ENCODE measurements around the gene CTAG2.
"Not testable (repeated sequence)": the region's sequence is repeated elsewhere in the genome, so short reads cannot be mapped to it uniquely, and the experiment has no call there.

CTAG2 gene

DNA sequence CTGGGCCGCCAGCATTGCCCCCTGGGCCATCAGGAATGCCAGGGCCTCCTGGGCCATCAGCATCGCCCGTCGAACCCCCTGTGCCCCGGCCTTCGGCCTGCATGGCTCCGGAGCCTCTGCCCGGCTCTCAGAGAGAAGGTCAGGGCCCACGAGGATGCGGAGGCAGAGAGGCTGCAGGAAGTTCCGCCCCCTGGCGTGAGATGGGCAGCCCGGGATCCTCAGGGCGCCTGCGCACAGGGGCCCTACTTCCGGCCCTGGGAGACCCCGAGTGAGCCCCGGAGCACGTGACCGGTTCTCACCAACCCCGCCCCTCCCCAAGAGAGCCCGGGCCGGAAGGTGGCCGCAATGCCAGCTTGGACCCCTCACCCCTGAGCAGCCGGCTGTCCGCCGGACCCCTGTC, at the start of gene CTAG2:
TSS of gene CTAG2 (minus strand) at position 167 of the 400 bp plus-strand sequence. CDS start at position 103, 64 bp downstream.
- not testable (repeated sequence) for DNase-seq (ENCODE audit: low read depth)

DNA sequence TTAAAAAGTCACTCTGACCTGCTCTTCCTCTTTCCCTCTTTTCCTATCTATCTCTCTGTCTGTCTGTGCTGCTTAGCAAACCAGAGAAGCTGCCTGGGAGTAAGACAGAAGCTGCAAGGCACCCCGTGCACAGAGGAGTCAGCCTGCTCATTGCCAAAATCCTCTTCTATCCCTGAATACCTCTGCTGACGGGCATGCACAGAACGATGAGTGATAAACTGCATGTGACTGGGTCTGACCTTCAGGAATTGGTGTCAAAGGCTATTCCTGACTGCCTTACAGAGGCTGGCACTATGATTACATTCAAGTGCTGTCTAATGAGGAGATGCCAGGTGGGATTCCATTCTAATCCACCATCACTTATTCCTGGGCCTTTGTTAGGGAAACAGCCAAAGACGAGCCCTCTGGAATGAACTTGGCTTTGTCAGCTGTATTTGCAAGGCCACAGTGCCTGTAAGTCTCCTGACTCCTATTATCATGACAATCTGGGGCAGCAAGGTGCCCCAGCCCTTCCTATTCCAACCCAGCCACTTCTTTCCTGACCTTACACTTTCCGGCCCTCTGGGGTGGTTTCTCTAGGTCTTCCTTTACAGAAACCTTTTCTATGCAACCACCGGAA, 45.4 kb upstream of the CTAG2 start:
- no peak for DNase-seq (ENCODE audit: low read depth)

DNA sequence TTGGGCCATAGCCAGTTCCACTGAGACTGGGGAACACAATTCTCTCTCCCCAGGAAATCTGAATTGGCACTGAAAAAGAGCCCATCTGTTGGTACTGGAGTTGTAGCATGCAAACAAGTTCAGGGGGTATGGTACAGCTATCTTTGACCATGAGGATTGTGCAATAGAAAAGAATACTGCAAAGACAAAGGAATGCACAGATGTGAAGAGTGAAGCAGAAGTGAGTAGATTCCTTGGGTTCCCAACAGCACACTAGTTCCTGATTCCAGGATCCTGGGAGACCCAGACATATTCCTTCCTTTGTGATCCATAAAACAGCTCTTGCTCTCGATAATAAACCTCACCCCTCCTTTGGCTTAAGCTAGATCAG, 43.3 kb upstream of the CTAG2 start:
- no peak for DNase-seq (ENCODE audit: low read depth)

- no peak for DNase-seq (ENCODE audit: low read depth)
These were observed 42.7 kb upstream of the CTAG2 start for GRCh38 chrX:154695911-154696675.

- no peak for DNase-seq (ENCODE audit: low read depth)
These were observed 40.0 kb upstream of the CTAG2 start for GRCh38 chrX:154693394-154693793.

DNA sequence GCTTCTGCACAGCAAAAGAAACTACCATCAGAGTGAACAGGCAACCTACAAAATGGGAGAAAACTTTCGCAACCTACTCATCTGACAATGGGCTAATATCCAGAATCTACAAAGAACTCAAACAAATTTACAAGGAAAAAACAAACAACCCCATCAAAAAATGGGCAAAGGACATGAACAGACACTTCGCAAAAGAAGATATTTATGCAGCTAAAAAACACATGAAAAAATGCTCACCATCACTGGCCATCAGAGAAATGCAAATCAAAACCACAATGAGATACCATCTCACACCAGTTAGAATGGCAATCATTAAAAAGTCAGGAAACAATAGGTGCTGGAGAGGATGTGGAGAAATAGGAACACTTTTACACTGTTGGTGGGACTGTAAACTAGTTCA, 37.1 kb upstream of the CTAG2 start:
- DNase-seq (ENCODE audit: low read depth) = not testable (repeated sequence)

DNA sequence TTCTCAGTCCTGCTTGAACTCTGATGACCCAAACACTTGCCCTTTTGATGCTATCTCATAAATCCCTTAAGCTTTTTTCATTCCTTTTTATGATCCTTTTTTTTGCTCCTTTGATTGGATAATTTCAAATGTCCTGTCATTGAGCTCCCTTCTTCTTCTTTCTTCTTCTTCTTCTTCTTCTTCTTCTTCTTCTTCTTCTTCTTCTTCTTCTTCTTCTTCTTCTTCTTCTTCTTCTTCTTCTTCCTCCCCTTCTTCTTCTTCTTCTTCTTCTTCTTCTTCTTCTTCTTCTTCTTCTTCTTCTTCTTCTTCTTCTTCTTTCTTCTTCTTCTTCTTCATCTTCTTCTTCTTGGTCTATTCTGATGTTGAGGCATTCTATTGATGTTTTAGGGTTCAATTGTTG, 18.7 kb upstream of the CTAG2 start:
- not testable (repeated sequence) for DNase-seq (ENCODE audit: low read depth)

DNA sequence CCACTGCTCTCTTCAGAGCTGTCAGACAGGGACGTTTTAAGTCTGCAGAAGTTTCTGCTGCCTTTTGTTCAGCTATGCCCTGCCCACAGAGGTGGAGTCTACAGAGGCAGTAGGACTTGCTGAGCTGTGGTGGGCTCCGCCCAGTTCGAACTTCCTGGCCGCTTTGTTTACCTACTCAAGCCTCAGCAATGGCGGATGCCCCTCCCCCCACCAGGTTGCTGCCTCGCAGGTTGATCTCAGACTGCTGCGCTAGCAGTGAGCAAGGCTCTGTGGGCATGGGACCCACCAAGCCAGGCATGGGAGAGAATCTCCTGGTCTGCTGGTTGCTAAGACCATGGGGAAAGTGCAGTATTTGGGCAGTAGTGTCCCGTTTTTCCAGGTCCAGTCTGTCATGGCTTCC, 17.5 kb upstream of the CTAG2 start:
- DNase-seq (ENCODE audit: low read depth) = not testable (repeated sequence)

DNA sequence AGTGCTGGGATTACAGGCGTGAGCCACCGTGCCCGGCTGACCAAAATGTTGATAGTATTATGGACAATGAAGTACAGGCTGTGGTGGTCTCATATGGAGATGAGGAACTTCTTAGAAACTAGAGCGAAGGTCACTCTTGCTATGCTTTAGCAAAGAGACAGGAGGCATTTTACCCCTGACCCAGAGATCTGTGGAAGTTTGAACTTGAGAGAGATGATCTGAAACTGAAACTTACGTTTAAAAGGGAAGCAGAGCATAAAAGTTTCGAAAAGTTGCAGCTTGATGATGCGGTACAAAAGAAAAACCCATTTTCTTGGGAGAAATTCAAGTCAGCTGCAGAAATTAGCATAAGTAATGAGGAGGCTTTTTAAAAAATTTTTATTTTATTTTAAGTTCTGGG, 8.5 kb upstream of the CTAG2 start:
- DNase-seq (ENCODE audit: low read depth) = no peak

GRCh38 chrX:154661170-154661569, 7.8 kb upstream of the CTAG2 start:
- DNase-seq (ENCODE audit: low read depth) = no peak

DNA sequence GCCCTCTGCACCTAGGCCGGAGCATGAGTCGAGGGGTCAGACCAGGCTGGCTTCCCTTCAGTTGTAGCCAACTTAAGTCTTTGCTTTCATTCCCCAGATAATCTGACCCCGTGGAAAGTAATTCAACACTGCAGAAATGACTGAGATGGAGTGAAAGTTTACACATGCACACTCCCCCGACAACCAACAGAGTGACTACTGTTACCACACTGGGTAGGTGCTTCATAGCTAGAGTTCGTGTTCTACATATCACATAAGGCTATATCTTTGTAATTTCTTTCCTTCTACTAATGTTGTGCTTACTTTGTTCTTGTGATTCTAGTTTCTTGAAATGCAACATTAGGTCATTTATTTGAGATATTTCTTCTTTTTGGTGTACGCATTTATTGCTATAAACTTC, 7.2 kb upstream of the CTAG2 start:
- no peak for DNase-seq (ENCODE audit: low read depth)

DNA sequence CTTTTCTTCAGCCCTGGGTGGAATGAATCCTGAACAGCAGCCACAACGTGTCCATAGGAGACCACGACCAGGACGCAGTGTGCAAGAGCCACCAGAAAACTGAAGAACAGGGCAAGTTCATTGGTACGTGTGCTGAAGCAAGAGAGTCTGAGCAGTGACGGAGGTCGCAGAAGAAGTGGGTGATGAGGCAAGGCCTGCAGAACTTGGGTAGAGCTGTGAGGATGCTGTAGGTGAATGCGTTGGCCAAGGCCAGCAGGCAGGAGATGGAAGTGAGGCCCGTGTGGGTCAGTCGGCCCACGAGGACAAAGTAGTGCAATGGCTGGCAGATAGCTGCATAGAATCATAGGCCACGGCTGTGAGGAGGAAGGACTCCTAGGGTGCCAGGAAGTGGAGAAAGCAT, 5.6 kb upstream of the CTAG2 start:
- no peak for DNase-seq (ENCODE audit: low read depth)

DNA sequence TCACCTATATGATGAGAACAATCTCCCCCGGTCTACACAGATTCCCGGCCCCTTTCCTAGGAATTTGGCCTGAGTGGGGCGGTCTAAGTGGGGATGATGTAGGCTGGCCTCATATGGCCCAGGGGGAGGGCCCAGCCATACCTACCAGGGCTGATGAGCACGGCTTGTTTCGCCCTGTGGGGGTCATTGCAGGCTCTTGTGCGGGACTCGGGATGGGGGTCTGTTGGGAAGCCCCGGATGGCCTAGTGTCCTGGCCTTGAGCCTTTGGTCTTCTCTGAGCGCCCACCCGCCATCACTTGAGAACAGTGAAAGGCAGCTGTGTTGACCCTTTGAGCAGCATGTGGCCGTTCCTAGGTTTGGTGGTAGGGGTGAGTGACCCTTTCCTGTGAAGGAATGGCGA, 4.8 kb upstream of the CTAG2 start:
- no peak for DNase-seq (ENCODE audit: low read depth)

- no peak for DNase-seq (ENCODE audit: low read depth)
These were observed 3.9 kb upstream of the CTAG2 start for GRCh38 chrX:154657226-154657805.

- no peak for DNase-seq (ENCODE audit: low read depth)
These were observed 2.4 kb upstream of the CTAG2 start for GRCh38 chrX:154655786-154656185.

DNA sequence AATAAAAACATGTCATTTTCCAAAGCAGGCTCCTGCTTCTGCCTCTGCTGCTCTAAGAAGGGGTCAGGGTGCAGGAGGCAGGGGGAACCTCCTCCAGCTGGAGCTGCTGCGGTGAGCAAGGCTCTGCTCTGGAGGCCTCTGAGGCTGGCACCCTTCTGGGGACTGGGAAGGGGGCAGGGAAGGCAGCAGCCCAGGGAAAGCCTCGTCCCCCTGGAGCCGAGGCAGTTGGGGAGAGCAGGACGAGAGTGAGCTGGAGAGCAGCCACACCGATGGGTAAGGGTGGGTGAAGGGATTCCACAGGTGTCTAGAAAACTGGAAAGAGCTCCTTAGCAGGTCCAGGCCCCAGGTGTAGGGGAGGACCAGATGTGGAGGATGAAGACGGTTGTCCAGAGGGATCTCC, 2.0 kb upstream of the CTAG2 start:
- DNase-seq (ENCODE audit: low read depth) = no peak

DNA sequence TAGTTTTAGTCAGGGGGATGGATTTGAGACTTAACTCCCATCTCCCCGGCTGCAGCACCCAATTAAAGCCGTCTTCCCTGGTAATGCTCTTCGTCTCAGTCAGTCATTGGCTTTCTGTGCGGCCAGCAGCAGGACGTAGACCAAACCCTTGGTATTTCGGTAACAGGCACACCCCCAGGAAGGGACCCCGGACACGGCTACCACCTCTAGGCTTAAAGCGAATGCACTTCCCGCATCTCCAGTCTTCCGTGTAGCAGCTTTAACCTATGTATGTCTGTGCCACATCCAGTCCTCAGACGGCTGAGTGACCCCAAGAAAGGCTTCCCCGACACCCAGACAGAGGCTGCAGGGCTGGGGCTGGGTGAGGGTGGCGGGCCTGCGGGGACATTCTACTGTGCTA, 1.5 kb upstream of the CTAG2 start:
- no peak for DNase-seq (ENCODE audit: low read depth)

DNA sequence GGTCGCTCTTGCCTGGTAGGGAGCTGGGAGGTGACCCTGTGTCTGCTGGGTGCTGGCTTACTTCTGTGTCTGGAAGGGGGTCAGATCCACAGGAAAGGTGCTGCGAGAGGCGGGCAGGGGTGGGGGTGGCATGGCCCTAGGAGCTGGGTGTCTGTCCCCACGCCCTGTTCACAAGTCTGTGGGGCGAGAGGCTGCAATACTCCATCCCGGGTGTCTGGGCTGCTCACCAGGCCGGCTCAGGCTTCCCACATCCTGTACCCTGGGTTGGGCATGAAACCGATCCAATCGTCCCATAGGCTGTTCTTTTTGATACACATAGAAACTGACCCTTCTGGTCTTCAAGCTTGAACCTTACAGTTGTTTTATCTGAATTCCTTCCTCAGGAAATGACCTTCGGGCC, 993 bp upstream of the CTAG2 start:
- DNase-seq (ENCODE audit: low read depth) = no peak

DNA sequence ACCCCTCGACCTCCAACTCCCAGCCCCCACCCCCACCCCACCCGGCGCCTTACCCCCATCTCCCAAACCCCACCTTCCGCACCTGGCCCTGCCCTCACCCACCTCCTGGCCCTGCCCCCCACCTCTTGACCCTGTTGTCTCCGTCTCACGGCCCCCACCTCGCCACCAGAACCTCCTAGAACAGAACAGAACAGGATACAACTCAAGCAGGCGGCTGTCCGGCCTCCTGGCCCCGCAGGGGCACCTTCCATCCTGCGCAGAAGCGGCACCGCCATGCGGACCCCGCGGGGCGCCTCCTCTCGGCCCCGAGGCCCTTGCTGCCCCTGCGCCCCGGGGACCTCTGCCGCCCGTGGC, 354 bp downstream of the CTAG2 start:
- no peak for DNase-seq (ENCODE audit: low read depth)

DNA sequence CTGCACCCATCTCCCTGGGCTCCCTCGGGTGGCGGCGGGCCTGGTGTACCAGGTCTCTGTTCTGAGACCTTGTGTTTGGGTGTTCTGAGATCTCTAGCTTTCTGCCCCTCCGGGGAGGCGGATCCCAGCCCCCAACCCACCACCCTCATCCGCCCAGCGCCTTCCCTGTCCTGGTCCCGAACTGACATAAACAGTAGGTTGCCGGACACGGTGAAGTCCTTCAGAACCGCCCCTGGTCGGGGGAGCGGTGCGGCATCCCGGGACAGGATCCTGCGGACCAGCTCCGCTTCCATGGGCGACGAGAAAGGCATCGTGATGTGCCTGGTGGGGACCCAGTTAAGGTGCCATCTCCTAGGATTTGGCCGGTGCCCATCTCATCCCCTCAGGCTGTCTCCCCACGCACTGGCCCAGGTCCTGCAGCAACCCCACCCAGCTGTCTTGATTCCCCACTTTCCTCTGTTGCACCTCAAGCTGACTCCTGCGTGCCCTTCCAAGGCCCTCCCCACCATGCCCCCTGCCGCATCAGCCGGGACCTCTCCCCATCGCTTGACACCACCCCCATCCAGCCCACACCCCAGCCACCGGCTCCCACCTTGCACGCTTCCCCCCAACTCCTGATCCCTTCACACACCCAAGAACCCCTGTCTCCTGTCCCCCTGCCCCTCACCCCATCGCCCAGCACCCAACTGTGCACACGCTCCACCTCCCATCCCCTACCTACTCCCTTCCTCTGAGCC, 900 bp downstream of the CTAG2 start:
- no peak for DNase-seq (ENCODE audit: low read depth)

DNA sequence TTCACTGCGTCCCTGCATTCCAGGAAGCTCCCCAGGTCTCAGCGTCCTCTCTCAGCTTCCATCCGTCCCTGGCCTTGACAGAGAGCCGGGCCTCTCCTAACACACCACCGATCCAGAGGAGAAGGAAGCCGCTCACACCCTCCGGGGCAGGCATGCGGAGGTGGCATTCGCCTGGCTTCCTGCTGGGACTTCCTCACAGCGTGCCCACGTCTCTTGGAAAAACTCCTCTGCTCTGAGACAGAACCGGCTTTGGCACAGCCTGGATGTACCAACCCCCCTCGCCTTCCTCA, 3.2 kb downstream of the CTAG2 start:
- no peak for DNase-seq (ENCODE audit: low read depth)

DNA sequence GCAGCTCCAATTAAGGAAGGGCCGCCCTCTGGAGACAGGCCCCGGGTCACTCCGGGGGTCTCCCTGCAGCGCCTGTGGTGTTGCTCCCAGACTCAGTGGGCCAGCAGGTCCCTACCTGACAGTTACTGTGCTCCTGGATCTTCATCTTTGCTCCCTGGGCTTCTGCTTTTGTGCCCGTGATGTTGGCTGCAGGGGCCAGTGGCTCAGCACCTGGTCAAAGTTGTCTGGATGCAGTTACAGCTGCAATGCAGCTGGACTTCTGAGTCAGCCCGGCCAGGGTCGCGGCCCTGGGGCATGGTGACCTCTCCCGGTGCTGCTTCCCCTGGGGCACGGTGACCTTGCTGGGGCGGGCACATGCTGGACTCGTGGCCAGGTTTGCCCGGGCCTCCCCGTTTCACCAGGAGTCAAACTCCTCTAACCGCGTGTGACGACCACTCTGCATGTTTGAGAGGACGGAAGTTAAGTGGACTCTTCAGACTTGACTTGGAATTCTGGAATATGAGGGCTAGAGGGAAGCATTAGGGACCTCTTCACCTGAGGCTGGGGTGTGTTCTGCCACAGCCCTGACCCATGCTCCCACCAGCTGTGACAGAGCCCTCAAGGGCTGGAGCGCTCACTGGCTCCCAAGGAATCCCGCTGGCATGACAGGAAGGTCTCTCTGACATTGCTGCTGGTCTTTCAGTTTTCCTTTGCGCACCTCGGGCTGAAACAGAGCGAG, 3.7 kb downstream of the CTAG2 start:
- DNase-seq (ENCODE audit: low read depth) = no peak

GRCh38 chrX:154648931-154649330, 4.4 kb downstream of the CTAG2 start:
- DNase-seq (ENCODE audit: low read depth) = no peak

Measured in activated T-helper 9 cell treated with anti-CD3 and anti-CD28 coated beads, Interleukin-2, amount 50 U/mL, for 16 hours (primary cell).